ENCODE data around the gene THEM4.

DNA sequence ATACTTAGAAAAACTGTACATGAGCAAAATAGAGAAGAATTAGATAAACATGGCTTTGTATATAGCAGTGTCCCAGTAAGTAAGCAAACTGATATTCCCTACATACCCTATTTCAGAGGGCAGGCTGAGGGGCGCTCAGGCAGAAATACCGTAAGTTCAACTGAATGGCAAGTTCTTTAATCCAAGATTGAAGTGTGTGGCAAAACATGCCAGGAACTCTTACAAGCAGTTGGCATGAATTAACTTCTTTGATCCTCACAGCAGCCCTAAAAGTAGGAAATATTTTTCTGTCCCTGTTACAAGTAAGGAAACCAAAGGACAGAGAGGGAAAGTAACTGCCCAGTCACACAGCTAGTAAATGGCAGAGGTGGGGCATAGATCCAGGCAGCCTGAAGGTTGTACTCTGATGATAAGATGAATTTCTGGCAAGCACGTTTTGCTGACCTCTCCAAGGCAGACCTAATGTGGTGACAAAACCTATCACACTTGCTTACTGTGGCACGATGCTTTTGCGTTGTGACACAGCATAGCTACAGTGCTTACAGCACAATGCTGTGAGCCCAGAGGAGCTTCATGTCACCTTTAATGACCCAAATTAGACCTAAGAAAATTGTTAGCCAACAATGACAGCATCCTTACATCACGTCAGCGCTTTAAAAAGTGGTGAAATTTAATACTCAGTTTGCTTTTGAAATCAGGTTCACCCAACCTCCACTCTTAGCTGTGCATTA, 35.0 kb upstream of the THEM4 start:
- no peak for TF ChIP-seq ZNF331 (CRISPR knock-in tag; IDR thresholded peaks at IDR 0.05; ENCODE audit: low read depth)
- TF ChIP-seq, protein P1, sequence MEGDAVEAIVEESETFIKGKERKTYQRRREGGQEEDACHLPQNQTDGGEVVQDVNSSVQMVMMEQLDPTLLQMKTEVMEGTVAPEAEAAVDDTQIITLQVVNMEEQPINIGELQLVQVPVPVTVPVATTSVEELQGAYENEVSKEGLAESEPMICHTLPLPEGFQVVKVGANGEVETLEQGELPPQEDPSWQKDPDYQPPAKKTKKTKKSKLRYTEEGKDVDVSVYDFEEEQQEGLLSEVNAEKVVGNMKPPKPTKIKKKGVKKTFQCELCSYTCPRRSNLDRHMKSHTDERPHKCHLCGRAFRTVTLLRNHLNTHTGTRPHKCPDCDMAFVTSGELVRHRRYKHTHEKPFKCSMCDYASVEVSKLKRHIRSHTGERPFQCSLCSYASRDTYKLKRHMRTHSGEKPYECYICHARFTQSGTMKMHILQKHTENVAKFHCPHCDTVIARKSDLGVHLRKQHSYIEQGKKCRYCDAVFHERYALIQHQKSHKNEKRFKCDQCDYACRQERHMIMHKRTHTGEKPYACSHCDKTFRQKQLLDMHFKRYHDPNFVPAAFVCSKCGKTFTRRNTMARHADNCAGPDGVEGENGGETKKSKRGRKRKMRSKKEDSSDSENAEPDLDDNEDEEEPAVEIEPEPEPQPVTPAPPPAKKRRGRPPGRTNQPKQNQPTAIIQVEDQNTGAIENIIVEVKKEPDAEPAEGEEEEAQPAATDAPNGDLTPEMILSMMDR (conservative IDR thresholded peaks at IDR 0.05; ENCODE audit: low read depth in 2 of 2): no peak
- TF ChIP-seq, protein P2, sequence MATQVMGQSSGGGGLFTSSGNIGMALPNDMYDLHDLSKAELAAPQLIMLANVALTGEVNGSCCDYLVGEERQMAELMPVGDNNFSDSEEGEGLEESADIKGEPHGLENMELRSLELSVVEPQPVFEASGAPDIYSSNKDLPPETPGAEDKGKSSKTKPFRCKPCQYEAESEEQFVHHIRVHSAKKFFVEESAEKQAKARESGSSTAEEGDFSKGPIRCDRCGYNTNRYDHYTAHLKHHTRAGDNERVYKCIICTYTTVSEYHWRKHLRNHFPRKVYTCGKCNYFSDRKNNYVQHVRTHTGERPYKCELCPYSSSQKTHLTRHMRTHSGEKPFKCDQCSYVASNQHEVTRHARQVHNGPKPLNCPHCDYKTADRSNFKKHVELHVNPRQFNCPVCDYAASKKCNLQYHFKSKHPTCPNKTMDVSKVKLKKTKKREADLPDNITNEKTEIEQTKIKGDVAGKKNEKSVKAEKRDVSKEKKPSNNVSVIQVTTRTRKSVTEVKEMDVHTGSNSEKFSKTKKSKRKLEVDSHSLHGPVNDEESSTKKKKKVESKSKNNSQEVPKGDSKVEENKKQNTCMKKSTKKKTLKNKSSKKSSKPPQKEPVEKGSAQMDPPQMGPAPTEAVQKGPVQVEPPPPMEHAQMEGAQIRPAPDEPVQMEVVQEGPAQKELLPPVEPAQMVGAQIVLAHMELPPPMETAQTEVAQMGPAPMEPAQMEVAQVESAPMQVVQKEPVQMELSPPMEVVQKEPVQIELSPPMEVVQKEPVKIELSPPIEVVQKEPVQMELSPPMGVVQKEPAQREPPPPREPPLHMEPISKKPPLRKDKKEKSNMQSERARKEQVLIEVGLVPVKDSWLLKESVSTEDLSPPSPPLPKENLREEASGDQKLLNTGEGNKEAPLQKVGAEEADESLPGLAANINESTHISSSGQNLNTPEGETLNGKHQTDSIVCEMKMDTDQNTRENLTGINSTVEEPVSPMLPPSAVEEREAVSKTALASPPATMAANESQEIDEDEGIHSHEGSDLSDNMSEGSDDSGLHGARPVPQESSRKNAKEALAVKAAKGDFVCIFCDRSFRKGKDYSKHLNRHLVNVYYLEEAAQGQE (IDR thresholded peaks at IDR 0.05; ENCODE audit: unreplicated experiment): no peak
- TF ChIP-seq POLR2AphosphoS5 (IDR thresholded peaks at IDR 0.05; ENCODE audit: low read depth): no peak
- TF ChIP-seq EZH2phosphoT487 (IDR thresholded peaks at IDR 0.05; ENCODE audit: unreplicated experiment): no peak
- no peak for TF ChIP-seq EZH2 (IDR thresholded peaks at IDR 0.05; ENCODE audit: low read depth, unreplicated experiment)
- TF ChIP-seq, protein P3, sequence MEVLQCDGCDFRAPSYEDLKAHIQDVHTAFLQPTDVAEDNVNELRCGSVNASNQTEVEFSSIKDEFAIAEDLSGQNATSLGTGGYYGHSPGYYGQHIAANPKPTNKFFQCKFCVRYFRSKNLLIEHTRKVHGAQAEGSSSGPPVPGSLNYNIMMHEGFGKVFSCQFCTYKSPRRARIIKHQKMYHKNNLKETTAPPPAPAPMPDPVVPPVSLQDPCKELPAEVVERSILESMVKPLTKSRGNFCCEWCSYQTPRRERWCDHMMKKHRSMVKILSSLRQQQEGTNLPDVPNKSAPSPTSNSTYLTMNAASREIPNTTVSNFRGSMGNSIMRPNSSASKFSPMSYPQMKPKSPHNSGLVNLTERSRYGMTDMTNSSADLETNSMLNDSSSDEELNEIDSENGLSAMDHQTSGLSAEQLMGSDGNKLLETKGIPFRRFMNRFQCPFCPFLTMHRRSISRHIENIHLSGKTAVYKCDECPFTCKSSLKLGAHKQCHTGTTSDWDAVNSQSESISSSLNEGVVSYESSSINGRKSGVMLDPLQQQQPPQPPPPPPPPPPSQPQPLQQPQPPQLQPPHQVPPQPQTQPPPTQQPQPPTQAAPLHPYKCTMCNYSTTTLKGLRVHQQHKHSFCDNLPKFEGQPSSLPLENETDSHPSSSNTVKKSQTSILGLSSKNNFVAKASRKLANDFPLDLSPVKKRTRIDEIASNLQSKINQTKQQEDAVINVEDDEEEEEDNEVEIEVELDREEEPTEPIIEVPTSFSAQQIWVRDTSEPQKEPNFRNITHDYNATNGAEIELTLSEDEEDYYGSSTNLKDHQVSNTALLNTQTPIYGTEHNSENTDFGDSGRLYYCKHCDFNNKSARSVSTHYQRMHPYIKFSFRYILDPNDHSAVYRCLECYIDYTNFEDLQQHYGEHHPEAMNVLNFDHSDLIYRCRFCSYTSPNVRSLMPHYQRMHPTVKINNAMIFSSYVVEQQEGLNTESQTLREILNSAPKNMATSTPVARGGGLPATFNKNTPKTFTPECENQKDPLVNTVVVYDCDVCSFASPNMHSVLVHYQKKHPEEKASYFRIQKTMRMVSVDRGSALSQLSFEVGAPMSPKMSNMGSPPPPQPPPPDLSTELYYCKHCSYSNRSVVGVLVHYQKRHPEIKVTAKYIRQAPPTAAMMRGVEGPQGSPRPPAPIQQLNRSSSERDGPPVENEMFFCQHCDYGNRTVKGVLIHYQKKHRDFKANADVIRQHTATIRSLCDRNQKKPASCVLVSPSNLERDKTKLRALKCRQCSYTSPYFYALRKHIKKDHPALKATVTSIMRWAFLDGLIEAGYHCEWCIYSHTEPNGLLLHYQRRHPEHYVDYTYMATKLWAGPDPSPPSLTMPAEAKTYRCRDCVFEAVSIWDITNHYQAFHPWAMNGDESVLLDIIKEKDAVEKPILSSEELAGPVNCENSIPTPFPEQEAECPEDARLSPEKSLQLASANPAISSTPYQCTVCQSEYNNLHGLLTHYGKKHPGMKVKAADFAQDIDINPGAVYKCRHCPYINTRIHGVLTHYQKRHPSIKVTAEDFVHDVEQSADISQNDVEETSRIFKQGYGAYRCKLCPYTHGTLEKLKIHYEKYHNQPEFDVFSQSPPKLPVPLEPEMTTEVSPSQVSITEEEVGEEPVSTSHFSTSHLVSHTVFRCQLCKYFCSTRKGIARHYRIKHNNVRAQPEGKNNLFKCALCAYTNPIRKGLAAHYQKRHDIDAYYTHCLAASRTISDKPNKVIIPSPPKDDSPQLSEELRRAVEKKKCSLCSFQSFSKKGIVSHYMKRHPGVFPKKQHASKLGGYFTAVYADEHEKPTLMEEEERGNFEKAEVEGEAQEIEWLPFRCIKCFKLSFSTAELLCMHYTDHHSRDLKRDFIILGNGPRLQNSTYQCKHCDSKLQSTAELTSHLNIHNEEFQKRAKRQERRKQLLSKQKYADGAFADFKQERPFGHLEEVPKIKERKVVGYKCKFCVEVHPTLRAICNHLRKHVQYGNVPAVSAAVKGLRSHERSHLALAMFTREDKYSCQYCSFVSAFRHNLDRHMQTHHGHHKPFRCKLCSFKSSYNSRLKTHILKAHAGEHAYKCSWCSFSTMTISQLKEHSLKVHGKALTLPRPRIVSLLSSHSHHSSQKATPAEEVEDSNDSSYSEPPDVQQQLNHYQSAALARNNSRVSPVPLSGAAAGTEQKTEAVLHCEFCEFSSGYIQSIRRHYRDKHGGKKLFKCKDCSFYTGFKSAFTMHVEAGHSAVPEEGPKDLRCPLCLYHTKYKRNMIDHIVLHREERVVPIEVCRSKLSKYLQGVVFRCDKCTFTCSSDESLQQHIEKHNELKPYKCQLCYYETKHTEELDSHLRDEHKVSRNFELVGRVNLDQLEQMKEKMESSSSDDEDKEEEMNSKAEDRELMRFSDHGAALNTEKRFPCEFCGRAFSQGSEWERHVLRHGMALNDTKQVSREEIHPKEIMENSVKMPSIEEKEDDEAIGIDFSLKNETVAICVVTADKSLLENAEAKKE (CRISPR knock-in tag; IDR thresholded peaks at IDR 0.05): no peak
- no peak for TF ChIP-seq JUNB (IDR thresholded peaks at IDR 0.05; ENCODE audit: unreplicated experiment)
- TF ChIP-seq, protein P4, sequence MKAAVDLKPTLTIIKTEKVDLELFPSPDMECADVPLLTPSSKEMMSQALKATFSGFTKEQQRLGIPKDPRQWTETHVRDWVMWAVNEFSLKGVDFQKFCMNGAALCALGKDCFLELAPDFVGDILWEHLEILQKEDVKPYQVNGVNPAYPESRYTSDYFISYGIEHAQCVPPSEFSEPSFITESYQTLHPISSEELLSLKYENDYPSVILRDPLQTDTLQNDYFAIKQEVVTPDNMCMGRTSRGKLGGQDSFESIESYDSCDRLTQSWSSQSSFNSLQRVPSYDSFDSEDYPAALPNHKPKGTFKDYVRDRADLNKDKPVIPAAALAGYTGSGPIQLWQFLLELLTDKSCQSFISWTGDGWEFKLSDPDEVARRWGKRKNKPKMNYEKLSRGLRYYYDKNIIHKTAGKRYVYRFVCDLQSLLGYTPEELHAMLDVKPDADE (IDR thresholded peaks at IDR 0.05): no peak
- no peak for TF ChIP-seq CREB1 (CRISPR knock-in tag; IDR thresholded peaks at IDR 0.05; ENCODE audit: low read depth)
- no peak for TF ChIP-seq STAT1 (IDR thresholded peaks at IDR 0.05; ENCODE audit: unreplicated experiment)
- TF ChIP-seq NANOG (IDR thresholded peaks at IDR 0.05; ENCODE audit: borderline replicate concordance): no peak
